ENCODE results near the gene ST8SIA1.
"Not testable (repeated sequence)": the region's sequence is repeated elsewhere in the genome, so short reads cannot be mapped to it uniquely, and the experiment has no call there.

The ST8SIA1 gene

DNA sequence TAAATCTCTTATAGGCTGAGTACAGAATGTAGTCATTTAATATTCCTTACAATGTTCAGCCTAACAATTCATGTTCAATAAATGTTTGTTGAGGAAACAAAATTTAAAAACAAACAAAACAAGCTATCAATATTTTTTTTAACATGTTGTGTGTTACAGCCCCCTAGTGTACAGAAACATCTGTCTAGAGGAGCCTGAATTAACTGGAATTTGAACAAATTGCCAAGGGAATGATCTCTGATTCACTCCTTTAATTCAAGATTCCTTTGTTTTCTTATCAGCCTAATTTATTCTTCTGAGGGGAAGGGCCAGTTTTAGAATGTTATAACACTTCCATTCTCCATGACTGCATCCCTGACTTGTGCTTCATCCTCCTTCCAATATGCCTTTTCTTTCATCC, 161.3 kb downstream of the ST8SIA1 start:
- H3K4me3 ChIP-seq (ENCODE audit: extremely low read depth, insufficient read depth, low read length, poor library complexity, severe bottlenecking): no peak overlapping the region
- H3K36me3 ChIP-seq (ENCODE audit: control insufficient read depth, insufficient read depth, low read length): no peaks in the 10 kb centered on the region
- H3K27ac ChIP-seq (ENCODE audit: low read depth, low read length, severe bottlenecking): no peak overlapping the region
- H3K4me1 ChIP-seq (ENCODE audit: control insufficient read depth, insufficient read depth, low read length, poor library complexity, severe bottlenecking): no peaks in the 10 kb centered on the region
- H3K9me3 ChIP-seq (ENCODE audit: control insufficient read depth, low read length): no peaks in the 10 kb centered on the region

DNA sequence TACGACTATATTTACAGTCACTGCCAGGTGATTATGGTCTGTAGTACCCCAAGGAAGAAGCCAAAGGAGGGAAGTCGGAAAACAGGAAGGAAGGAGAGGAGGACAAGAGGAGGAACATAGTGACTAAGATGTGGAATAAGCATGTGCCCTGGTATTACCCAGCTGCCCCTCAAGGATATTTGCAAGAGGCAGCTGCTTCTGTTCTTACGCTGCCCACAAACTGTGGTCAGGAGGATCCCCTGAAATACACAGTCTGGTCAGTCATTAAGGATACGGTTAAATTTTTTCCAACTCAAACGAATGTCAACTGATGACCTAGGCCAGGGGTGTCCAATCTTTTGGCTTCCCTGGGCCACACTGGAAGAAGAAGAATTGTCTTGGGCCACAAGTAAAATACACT, 162.0 kb downstream of the ST8SIA1 start:
- H3K27ac ChIP-seq (ENCODE audit: low read depth, low read length, severe bottlenecking): no peak overlapping the region
- H3K9me3 ChIP-seq (ENCODE audit: control insufficient read depth, low read length): no peaks in the 10 kb centered on the region
- 92 to 98% methylated on average over 5 of the region's 5 CpGs for WGBS, 2 experiments (ENCODE audit: insufficient coverage in 2 of 2)
- H3K36me3 ChIP-seq (ENCODE audit: control insufficient read depth, insufficient read depth, low read length): no peaks in the 10 kb centered on the region
- H3K4me3 ChIP-seq (ENCODE audit: extremely low read depth, insufficient read depth, low read length, poor library complexity, severe bottlenecking): no peak overlapping the region
- no peaks in the 10 kb centered on the region for H3K4me1 ChIP-seq (ENCODE audit: control insufficient read depth, insufficient read depth, low read length, poor library complexity, severe bottlenecking)

DNA sequence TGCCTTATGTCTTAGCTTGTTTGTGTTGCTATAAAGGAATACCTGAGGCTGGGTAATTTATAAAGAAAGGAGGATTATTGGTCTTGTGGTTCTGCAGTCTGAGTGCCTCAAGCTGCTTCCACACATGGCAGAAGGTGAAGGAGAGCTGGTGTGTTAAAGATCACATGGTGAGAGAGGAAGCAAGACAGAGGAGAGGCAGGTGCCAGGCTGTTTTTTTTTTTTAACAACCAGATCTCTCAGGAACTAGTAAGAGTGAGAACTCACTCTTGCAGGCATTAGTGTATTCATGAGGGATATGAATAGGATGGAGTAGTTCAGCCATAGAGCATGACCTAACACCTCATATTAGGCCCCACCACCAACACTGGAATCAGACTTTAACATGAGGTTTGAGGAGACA, 165.1 kb downstream of the ST8SIA1 start:
- Histone ChIP-seq H3K4me3 (ENCODE audit: extremely low read depth, insufficient read depth, low read length, poor library complexity, severe bottlenecking) (no peak overlapping the region), H3K9me3 (ENCODE audit: control insufficient read depth, low read length) (no peaks in the 10 kb centered on the region), H3K4me1 (ENCODE audit: control insufficient read depth, insufficient read depth, low read length, poor library complexity, severe bottlenecking) (no peaks in the 10 kb centered on the region), H3K36me3 (ENCODE audit: control insufficient read depth, insufficient read depth, low read length) (no peaks in the 10 kb centered on the region), H3K27ac (ENCODE audit: low read depth, low read length, severe bottlenecking) (no peak overlapping the region)

DNA sequence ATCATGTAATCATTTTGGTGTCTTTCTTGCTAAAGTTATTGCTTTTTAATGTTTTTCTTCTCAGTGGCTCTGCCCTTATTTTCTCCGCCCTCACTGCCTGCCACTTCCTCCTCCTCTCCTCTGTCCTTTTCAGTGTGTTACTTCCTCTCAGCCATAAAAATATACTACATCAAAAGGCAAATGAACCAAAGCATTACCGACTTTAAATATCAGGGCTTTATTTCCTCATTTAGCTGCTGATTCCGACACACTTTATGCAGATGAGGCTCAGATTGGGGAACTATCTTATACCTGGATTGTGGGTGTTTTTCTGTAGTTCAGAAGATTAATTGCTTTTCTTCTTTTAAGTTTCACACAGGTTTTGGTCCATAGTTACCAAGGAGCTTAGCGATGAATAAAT, 170.4 kb downstream of the ST8SIA1 start:
- Histone ChIP-seq H3K27ac (ENCODE audit: low read depth, low read length, severe bottlenecking) (no peak overlapping the region), H3K9me3 (ENCODE audit: control insufficient read depth, low read length) (no peaks in the 10 kb centered on the region), H3K4me1 (ENCODE audit: control insufficient read depth, insufficient read depth, low read length, poor library complexity, severe bottlenecking) (no peaks in the 10 kb centered on the region), H3K36me3 (ENCODE audit: control insufficient read depth, insufficient read depth, low read length) (no peaks in the 10 kb centered on the region), H3K4me3 (ENCODE audit: extremely low read depth, insufficient read depth, low read length, poor library complexity, severe bottlenecking) (no peak overlapping the region)
- 83 to 88% methylated on average over 1 of the region's 4 CpGs for WGBS, 2 experiments (ENCODE audit: insufficient coverage in 2 of 2)

DNA sequence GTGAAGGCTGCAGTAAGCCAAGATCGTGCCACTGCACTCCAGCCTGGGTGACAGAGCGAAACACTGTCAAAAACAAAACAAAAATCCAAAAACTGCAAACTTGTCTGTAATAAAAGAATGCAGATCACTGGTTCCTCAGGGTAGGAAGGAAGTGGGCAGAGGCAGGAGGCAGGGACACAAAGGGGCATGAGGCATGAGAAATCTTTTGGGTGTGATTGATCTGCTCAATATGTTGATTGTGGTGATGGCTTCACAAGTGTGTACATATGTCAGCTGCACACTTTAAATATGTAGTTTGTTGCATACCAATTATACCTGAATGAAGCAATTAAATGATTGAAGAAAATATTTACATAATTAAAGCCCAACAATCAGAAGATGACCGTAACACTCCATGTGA, 170.9 kb downstream of the ST8SIA1 start:
- no peak overlapping the region for H3K4me3 ChIP-seq (ENCODE audit: extremely low read depth, insufficient read depth, low read length, poor library complexity, severe bottlenecking)
- H3K4me1 ChIP-seq (ENCODE audit: control insufficient read depth, insufficient read depth, low read length, poor library complexity, severe bottlenecking): no peaks in the 10 kb centered on the region
- no peak overlapping the region for H3K27ac ChIP-seq (ENCODE audit: low read depth, low read length, severe bottlenecking)
- WGBS, 2 experiments (ENCODE audit: insufficient coverage in 2 of 2): no CpG with 5 or more reads among the region's 3 CpGs
- no peaks in the 10 kb centered on the region for H3K9me3 ChIP-seq (ENCODE audit: control insufficient read depth, low read length)
- H3K36me3 ChIP-seq (ENCODE audit: control insufficient read depth, insufficient read depth, low read length): no peaks in the 10 kb centered on the region

DNA sequence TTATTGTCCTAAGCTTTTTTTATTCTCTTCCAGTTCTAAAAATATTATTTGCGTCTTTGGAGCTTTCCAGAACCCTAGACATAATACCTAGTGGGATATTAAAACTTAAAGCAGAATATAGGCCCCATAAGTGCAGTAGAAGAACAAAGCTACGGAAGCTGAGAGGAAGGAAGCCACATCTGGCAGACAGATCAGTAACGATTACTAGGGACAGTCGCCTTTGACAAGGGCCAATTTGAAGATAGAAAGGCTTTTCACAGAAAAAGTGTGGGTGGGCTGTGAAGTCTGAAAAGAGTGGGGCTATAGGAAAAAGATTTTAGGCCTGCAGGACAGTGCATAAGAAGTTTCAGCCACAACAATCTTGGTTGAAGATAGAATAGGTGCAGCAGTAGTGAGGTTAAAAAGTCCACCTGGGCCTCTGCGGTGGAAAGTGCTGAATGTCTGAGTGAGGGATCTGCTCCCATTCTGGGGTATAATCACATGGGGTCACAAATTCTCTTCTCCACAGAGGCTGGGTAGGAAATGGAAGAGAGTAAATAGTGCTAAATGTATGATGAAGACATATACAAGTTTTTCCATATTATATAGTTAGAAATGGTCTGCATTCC, 174.0 kb downstream of the ST8SIA1 start:
- no peak overlapping the region for H3K27ac ChIP-seq (ENCODE audit: low read depth, low read length, severe bottlenecking)
- H3K36me3 ChIP-seq (ENCODE audit: control insufficient read depth, insufficient read depth, low read length): no peaks in the 10 kb centered on the region
- no peaks in the 10 kb centered on the region for H3K4me1 ChIP-seq (ENCODE audit: control insufficient read depth, insufficient read depth, low read length, poor library complexity, severe bottlenecking)
- 83 to 88% methylated on average over 3 of the region's 5 CpGs for WGBS, 2 experiments (ENCODE audit: insufficient coverage in 2 of 2)
- no peaks in the 10 kb centered on the region for H3K9me3 ChIP-seq (ENCODE audit: control insufficient read depth, low read length)
- no peak overlapping the region for H3K4me3 ChIP-seq (ENCODE audit: extremely low read depth, insufficient read depth, low read length, poor library complexity, severe bottlenecking)

DNA sequence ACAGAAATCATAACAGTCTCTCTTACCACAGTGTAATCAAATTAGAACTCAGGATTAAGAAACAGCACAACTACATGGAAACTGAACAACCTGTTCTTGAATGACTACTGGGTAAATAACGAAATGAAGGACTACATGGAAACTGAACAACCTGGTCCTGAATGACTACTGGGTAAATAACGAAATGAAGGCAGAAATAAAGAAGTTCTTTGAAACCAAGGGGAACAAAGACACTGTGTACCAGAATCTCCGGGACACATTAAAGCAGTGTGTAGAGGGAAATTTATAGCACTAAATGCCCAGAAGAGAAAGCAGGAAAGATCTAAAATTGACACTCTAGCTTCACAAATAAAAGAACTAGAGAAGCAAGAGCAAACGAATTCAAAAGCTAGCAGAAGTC, 185.2 kb downstream of the ST8SIA1 start:
- not testable (repeated sequence) for H3K4me3 ChIP-seq (ENCODE audit: extremely low read depth, insufficient read depth, low read length, poor library complexity, severe bottlenecking); H3K36me3 ChIP-seq (ENCODE audit: control insufficient read depth, insufficient read depth, low read length)

DNA sequence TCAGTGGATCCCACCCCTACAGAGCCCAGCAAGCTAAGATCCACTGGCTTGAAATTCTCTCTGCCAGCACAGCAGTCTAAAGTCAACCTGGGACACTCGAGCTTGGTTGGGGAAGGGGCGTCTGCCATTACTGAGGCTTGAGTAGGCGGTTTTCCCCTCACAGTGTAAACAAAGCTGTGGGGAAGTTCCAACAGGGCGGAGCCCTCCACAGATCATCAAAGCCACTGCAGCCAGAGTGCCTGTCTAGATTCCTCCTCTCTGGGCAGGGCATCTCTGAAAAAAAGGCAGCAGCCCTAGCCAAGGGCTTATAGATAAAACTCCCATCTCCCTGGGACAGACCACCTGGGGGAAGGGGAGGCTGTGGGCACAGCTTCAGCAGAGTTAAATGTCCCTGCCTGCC, 187.8 kb downstream of the ST8SIA1 start:
- WGBS, 2 experiments (ENCODE audit: insufficient coverage in 2 of 2): 57 to 72% methylated on average over 3 to 4 of the region's 4 CpGs
- H3K4me3 ChIP-seq (ENCODE audit: extremely low read depth, insufficient read depth, low read length, poor library complexity, severe bottlenecking); H3K27ac ChIP-seq (ENCODE audit: low read depth, low read length, severe bottlenecking); H3K9me3 ChIP-seq (ENCODE audit: control insufficient read depth, low read length); H3K36me3 ChIP-seq (ENCODE audit: control insufficient read depth, insufficient read depth, low read length); H3K4me1 ChIP-seq (ENCODE audit: control insufficient read depth, insufficient read depth, low read length, poor library complexity, severe bottlenecking): not testable (repeated sequence)

More for the DNA sequence above, 185.2 kb downstream of the ST8SIA1 start:
- H3K9me3 ChIP-seq (ENCODE audit: control insufficient read depth, low read length); H3K4me1 ChIP-seq (ENCODE audit: control insufficient read depth, insufficient read depth, low read length, poor library complexity, severe bottlenecking); H3K27ac ChIP-seq (ENCODE audit: low read depth, low read length, severe bottlenecking): not testable (repeated sequence)
- WGBS, 2 experiments (ENCODE audit: insufficient coverage in 2 of 2): 67 to 82% methylated on average over 3 to 4 of the region's 4 CpGs

All from mesodermal cell (in vitro differentiated cells).